Heart left ventricle (tissue), 16 donors: ENCODE measurements around the gene MICA. TPM values are rescaled to one million over a fixed set of nuclear protein-coding genes. Genes with fewer than 3 reads are reported as not detected.
"Not testable (repeated sequence)": the region's sequence is repeated elsewhere in the genome, so short reads cannot be mapped to it uniquely, and the experiment has no call there.

Source experiments
- ATAC-seq, 4 donors: fragments of 200-7000 bp; cut with Tn5 transposase; one replicate each; pipeline ENCODE4 v1.9.1; 2020 to 2022; ENCODE audit warnings: moderate library complexity in 4 of 4, mild to moderate bottlenecking in 3 of 4, moderate number of reproducible peaks in 1 of 4
- DNase-seq, 5 donors: peaks; one replicate each; pipeline ENCODE4 v3.0.0-alpha.2; 2020
- H3K27ac ChIP-seq, 12 donors: fragments of 200-600 bp; sonication (generic) in 4 of 12; one replicate each; pipeline versions ENCODE4 v1.5.0 to v1.8.0; 2016 to 2022; ENCODE audit warnings: mild to moderate bottlenecking in 2 of 12
- H3K27me3 ChIP-seq, 9 donors: fragments of 200-600 bp; sonication (generic) in 2 of 9; one replicate each; pipeline versions ENCODE4 v1.5.1 to v1.8.0; 2016 to 2022; ENCODE audit warnings: mild to moderate bottlenecking in 3 of 9
- H3K36me3 ChIP-seq, 9 donors: fragments of 200-600 bp; sonication (generic) in 2 of 9; one replicate each; pipeline versions ENCODE4 v1.5.0 to v1.8.0; 2018 to 2022; ENCODE audit warnings: mild to moderate bottlenecking in 2 of 9
- H3K4me1 ChIP-seq, 12 donors: fragments of 200-600 bp; sonication (generic) in 4 of 12; one replicate each; pipeline versions ENCODE4 v1.5.0 to v1.8.0; 2016 to 2022; ENCODE audit warnings: mild to moderate bottlenecking in 3 of 12
- H3K4me3 ChIP-seq, 12 donors: fragments of 200-600 bp; sonication (generic) in 4 of 12; one replicate each; pipeline versions ENCODE4 v1.5.0 to v1.8.0; 2017 to 2022; ENCODE audit warnings: mild to moderate bottlenecking in 9 of 12, moderate library complexity in 4 of 12
- H3K9me3 ChIP-seq, 12 donors: fragments of 200-600 bp; sonication (generic) in 4 of 12; one replicate each; pipeline versions ENCODE4 v1.5.0 to v1.8.0; 2016 to 2022; ENCODE audit warnings: mild to moderate bottlenecking in 1 of 12
- POLR2A ChIP-seq, 2 donors: fragments of 450-650 bp; IDR thresholded peaks; one replicate each; pipeline ENCODE4 v1.6.1; 2017; ENCODE audit warnings: antibody characterized with exemption in 2 of 2, mild to moderate bottlenecking in 2 of 2, moderate library complexity in 2 of 2
- WGBS, 4 donors: extraction: QIAGEN DNeasy Blood & Tissue Kit in 2 of 4; methylation state at CpG; one replicate each; pipeline versions ENCODE4 v1.1.5 to v1.1.7; 2013 to 2018; 5-methylcytosine and 5-hydroxymethylcytosine counted together
- intact Hi-C, 10 donors: fragments of 100-400 bp; cut with DNase I; formaldehyde crosslinking; loops; one replicate each; pipeline versions ENCODE4 v1.11.1 to v1.14.2; 2022
- polyA plus RNA-seq, 2 donors: library from polyadenylated mRNA; stranded (reverse); fragments of 200-250 nt; gene quantifications; one replicate each; pipeline ENCODE4 v1.2.3, GENCODE V29; 2013
- total RNA-seq, 9 donors: library from RNA; depleted of rRNA in 2 of 9; stranded (reverse); fragments of >200 nt in 2 of 9; fragmentation: NEBNext Ultra II Directional in 3 of 9; extraction: Animal tissue kit (Norgen Biotek cat#: 25700) in 3 of 9; gene quantifications; one replicate each; pipeline versions ENCODE4 v1.1.0 to v1.2.4, GENCODE V29; 2016 to 2023
- TF ChIP-seq, protein P1 (sequence below), 12 donors: fragments of 200-600 bp; sonication (generic) in 4 of 12; IDR thresholded peaks; one replicate each; pipeline versions ENCODE4 v1.5.0 to v1.8.0; 2018 to 2022; ENCODE audit warnings: antibody characterized with exemption in 12 of 12, mild to moderate bottlenecking in 5 of 12
- donor health status: ischemic (EF 13 %, LVEDD 7.1; RV severe dilation, severe dysfunction).
- donor health status: healthy with polysubstance abuse.
- donor health status: DM: no; HTN: yes; CAD: no.
- donor health status: DM: no; HTN: no; CAD: no.
- donor health status: ischemic (EF 25% LVEDD 6.9; RV normal size, moderate dysfunction).
- donor health status: ischemic (EF 25% LVEDD 5.7; RV mildly dilated, moderate dysfunction).
- donor health status: healthy.
- donor health status: DM: yes; HTN: yes; CAD: no.
- donor health status: ischemic (EF 35%, LVEDD 5.7; RV mildly dilated, moderate dysfunction).
- donor health status: nonischemic (EF 11% LVEDD 7.7; RV severe dilation, severe dysfunction).
- donor health status: DM: yes; HTN: yes; CAD: no.
- donor health status: PGD.
- donor health status: ischemic (EF 29% LVEDD 5.4; RV normal size, mild dysfunction).
- donor health status: nonischemic (EF 23%, LVEDD 6.1; RV moderate dilation, normal function).

MICA gene
- total and polyA plus RNA-seq, 11 donors: 8.5 to 48.4 (median 11.5) TPM

DNA sequence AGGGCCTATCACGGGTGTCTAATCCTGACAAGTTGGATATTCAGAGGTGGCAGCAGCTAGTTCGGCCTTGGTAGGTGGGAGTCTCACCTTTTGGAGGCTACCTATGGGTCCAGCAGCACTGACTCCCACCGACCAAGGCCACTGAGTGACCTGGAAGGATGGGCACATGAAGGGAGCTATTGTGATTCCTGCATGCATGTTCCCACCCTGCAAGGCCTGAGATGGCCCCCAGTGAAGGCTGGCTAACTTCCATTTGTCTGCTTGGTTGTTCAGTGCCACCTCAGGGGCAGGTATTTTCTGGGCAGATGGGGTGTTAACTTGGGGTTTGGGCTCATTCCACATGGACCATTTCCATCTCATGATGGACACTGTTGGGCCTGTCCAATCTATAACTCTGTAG lies 18.4 kb upstream of the MICA start:
- no peak for ATAC-seq
- Histone ChIP-seq H3K4me1 (no peaks in the 10 kb centered on the region), H3K36me3 (no peaks in the 10 kb centered on the region), H3K4me3 (no peak overlapping the region), H3K27me3 (peaks cover 0 to 10% (median 0%) of the 10 kb centered on the region in 9 donors), H3K9me3 (no peaks in the 10 kb centered on the region), H3K27ac (no peak overlapping the region)
- TF ChIP-seq POLR2A (IDR thresholded peaks at IDR 0.05): no peak
- TF ChIP-seq, protein P1, sequence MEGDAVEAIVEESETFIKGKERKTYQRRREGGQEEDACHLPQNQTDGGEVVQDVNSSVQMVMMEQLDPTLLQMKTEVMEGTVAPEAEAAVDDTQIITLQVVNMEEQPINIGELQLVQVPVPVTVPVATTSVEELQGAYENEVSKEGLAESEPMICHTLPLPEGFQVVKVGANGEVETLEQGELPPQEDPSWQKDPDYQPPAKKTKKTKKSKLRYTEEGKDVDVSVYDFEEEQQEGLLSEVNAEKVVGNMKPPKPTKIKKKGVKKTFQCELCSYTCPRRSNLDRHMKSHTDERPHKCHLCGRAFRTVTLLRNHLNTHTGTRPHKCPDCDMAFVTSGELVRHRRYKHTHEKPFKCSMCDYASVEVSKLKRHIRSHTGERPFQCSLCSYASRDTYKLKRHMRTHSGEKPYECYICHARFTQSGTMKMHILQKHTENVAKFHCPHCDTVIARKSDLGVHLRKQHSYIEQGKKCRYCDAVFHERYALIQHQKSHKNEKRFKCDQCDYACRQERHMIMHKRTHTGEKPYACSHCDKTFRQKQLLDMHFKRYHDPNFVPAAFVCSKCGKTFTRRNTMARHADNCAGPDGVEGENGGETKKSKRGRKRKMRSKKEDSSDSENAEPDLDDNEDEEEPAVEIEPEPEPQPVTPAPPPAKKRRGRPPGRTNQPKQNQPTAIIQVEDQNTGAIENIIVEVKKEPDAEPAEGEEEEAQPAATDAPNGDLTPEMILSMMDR (IDR thresholded peaks at IDR 0.05): no peak
- intact Hi-C loops: loop anchor here in 1 of 10 donors (5.0 kb wide), 1 partner anchor 102 kb away; no protein-coding TSS in a partner anchor
- 70 to 96% (median 71%) methylated on average over 3 of the region's 3 CpGs for WGBS, 4 donors
- DNase-seq: no peak

DNA sequence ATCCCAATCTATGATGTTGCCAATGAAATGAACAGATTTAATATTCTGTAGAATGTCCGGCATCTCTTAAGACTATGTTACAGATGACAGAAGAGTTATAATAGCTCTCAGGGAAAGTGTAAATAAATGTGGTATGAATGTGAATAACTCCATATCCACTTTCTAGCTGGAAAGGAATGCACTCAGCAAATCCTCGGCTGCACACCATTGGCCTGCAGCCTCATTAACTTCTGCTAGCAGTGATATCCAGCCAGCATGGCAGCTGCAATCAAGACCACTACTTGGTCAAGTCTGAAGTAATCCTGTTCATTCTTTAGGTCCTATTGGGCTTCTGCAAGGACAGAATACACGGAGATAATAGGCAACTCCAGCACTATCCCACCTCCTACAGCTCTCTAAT lies 17.3 kb upstream of the MICA start:
- 65 to 80% (median 79%) methylated on average over 3 of the region's 3 CpGs for WGBS, 4 donors
- intact Hi-C loops: loop anchor here in 1 of 10 donors (5.0 kb wide), 1 partner anchor 101 kb away; no protein-coding TSS in a partner anchor

DNA sequence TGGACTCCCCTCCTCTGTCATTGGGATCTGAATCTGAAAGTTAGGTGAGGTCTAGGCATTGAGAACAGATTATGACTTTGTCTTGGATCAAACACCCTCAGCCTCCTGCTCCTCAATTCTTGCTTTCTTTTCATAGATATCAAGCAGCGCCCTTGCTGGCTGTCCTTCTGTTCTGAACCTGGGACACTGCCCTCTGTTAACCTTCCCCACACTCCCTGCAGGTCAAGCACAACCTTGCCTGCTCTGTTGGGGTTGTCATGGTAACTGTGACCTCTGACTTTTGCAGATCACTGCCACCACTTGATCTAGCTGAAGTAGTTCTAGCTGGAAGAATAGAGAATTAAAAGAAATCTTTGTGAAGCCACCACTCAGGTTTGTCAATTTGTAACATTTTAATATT lies 16.4 kb upstream of the MICA start:
- WGBS, 4 donors: 54 to 94% (median 70%) methylated on average over 1 of the region's 1 CpG
- intact Hi-C loops: loop anchor here in 1 of 10 donors (5.0 kb wide), 1 partner anchor 100 kb away; no protein-coding TSS in a partner anchor
- Histone ChIP-seq H3K9me3 (no peaks in the 10 kb centered on the region), H3K27me3 (no peaks in the 10 kb centered on the region), H3K4me1 (no peaks in the 10 kb centered on the region), H3K36me3 (no peaks in the 10 kb centered on the region), H3K27ac (no peak overlapping the region), H3K4me3 (no peak overlapping the region)
- TF ChIP-seq POLR2A (IDR thresholded peaks at IDR 0.05): no peak
- TF ChIP-seq, protein P1 (IDR thresholded peaks at IDR 0.05): no peak
- DNase-seq (no peak), ATAC-seq (peak in 2 of 4 donors; percentile 28 to 45)

More for the DNA sequence above, 17.3 kb upstream of the MICA start:
- TF ChIP-seq POLR2A (IDR thresholded peaks at IDR 0.05): no peak
- TF ChIP-seq, protein P1 (IDR thresholded peaks at IDR 0.05): no peak
- H3K4me3 ChIP-seq: no peak overlapping the region
- DNase-seq (no peak), ATAC-seq (no peak)
- H3K9me3 ChIP-seq: no peaks in the 10 kb centered on the region
- peaks cover 0 to 2% (median 0%) of the 10 kb centered on the region in 9 donors for H3K27me3 ChIP-seq
- H3K4me1 ChIP-seq: no peaks in the 10 kb centered on the region
- H3K27ac ChIP-seq: no peak overlapping the region
- H3K36me3 ChIP-seq: no peaks in the 10 kb centered on the region

DNA sequence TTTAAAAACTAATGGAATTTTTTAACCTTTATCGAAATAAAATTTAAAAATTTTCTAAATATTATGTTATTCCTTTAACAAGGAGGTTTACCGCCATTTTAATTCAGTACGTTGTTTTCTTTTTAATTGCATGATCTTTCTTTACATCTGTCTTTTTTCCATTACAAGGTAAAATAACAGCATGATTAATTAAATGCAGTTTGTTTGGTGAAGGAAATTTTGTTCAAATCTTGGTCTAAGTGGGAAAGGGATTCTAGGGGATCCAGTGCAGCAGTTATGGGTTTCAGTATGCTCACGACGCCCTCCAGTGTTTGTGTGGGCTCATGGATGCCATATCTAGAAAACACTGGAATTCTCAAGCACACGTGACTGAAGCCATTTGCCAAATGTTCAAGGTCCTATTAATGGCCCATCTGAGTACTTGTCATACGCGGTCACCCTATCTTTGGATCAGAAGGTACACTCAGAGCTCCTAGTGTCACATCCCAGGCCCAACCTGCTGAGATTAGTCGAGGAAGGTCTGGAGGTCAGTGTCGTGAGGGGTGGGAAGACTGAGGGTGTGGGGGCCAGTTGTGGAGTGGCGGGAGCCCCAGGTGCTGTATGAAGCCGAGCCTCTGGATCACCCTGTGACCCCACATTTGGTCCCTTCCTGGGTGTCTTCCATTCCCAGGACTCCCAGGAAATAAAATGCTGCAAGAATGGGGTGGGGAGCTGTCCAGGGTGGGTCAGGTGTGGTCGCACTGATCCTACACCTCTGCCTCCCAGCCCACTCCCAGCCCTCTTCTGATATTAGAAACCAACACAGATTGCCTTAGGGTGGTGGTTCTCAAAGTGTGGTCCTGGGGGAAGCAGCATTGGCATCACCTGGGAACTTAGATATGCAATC lies 14.2 kb upstream of the MICA start:
- not testable (repeated sequence) for H3K4me3 ChIP-seq, DNase-seq, H3K4me1 ChIP-seq, H3K9me3 ChIP-seq, H3K27me3 ChIP-seq, H3K27ac ChIP-seq, H3K36me3 ChIP-seq
- peak; percentile 51 to 73 (median 62) for ATAC-seq
- 47 to 64% (median 59%) methylated on average over 3 to 5 of the region's 13 CpGs for WGBS, 4 donors
- intact Hi-C loops: loop anchor here in 1 of 10 donors (5.0 kb wide), 1 partner anchor 98 kb away; no protein-coding TSS in a partner anchor

DNA sequence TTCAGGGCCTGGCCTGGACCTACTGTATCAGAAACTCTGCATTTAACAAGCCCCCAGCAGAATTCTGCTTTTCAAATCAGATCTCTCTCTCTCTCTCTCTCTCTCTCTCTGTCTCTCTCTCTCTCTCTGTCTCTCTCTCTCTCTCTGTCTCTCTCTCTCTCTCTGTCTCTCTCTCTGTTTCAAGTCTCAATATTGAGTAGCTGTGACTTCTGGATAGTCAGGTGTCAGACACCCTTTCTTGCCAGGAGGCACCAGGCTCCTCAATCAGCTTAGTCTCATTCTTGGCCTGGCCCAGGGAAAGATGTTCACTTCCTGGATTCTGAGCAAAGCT lies 13.6 kb upstream of the MICA start:
- H3K27me3 ChIP-seq, DNase-seq, H3K4me1 ChIP-seq, H3K27ac ChIP-seq, ATAC-seq, H3K9me3 ChIP-seq, H3K4me3 ChIP-seq: not testable (repeated sequence)
- H3K36me3 ChIP-seq: peaks cover 0 to 14% (median 2%) of the 10 kb centered on the region in 9 donors
- intact Hi-C loops: loop anchor here in 2 of 10 donors (5.0 kb wide), 1 partner anchor 98 kb away; no protein-coding TSS in a partner anchor
